Mesenchymal stem cell (in vitro differentiated cells and primary cell): ENCODE results near the gene KLHL25.

ENCODE experiments used
- DNase-seq: peaks from one replicate; pipeline ENCODE4 v3.0.0-alpha.2; 2013
- H2AFZ ChIP-seq: one replicate; pipeline ENCODE4 v1.6.1; 2013; ENCODE audit warnings: low read depth, mild to moderate bottlenecking, control low read depth, inconsistent platforms, low read length, moderate library complexity
- H2AK5ac ChIP-seq: 2 replicates; pipeline ENCODE4 v1.6.1; 2013; ENCODE audit warnings: low read length, moderate library complexity, mild to moderate bottlenecking, inconsistent platforms; ENCODE audit not compliant: severe bottlenecking
- H2BK120ac ChIP-seq: one replicate; pipeline ENCODE4 v1.6.1; 2013; ENCODE audit warnings: low read depth, mild to moderate bottlenecking, inconsistent platforms, low read length, moderate library complexity
- H2BK12ac ChIP-seq, 2 experiments: one replicate each; pipeline ENCODE4 v1.6.1; 2013; ENCODE audit warnings: inconsistent platforms in 2 of 2, low read length in 2 of 2, mild to moderate bottlenecking in 2 of 2, moderate library complexity in 2 of 2, control low read depth in 1 of 2
- H2BK15ac ChIP-seq: one replicate; pipeline ENCODE4 v1.6.1; 2013; ENCODE audit warnings: mild to moderate bottlenecking, low read depth, inconsistent platforms; ENCODE audit not compliant: poor library complexity, severe bottlenecking
- H2BK5ac ChIP-seq: 2 replicates; pipeline ENCODE4 v1.6.1; 2013; ENCODE audit warnings: low read depth, mild to moderate bottlenecking, low read length, control low read depth, inconsistent platforms; ENCODE audit not compliant: poor library complexity, severe bottlenecking
- H3K14ac ChIP-seq, 2 experiments: one replicate each; pipeline ENCODE4 v1.6.1; 2013; ENCODE audit warnings: inconsistent platforms in 2 of 2, low read length in 2 of 2, control low read depth in 1 of 2, mild to moderate bottlenecking in 1 of 2, moderate library complexity in 1 of 2
- H3K18ac ChIP-seq, 2 experiments: one replicate each; pipeline ENCODE4 v1.6.1; 2013; ENCODE audit warnings: inconsistent platforms in 2 of 2, low read length in 2 of 2, control low read depth in 1 of 2, low read depth in 1 of 2, mild to moderate bottlenecking in 1 of 2
- H3K23ac ChIP-seq, 2 experiments: one replicate each; pipeline ENCODE4 v1.6.1; 2013; ENCODE audit warnings: inconsistent platforms in 2 of 2, low read length in 2 of 2, mild to moderate bottlenecking in 2 of 2, moderate library complexity in 2 of 2, control low read depth in 1 of 2
- H3K27ac ChIP-seq: 2 replicates; pipeline ENCODE4 v1.5.1; 2013; ENCODE audit warnings: mild to moderate bottlenecking, moderate library complexity, low read length, control low read depth, inconsistent platforms; ENCODE audit not compliant: poor library complexity, severe bottlenecking
- H3K27me3 ChIP-seq, 2 experiments: 2 replicates each; pipeline versions ENCODE4 v1.6.1 to v1.7.0; 2013; ENCODE audit warnings: low read length in 2 of 2, mild to moderate bottlenecking in 2 of 2, moderate library complexity in 2 of 2, control low read depth in 1 of 2, inconsistent platforms in 1 of 2; ENCODE audit not compliant: control insufficient read depth in 1 of 2, insufficient read depth in 1 of 2
- H3K36me3 ChIP-seq, 2 experiments: 2 replicates each; pipeline versions ENCODE4 v1.6.1 to v1.7.0; 2013; ENCODE audit warnings: low read length in 2 of 2, control low read depth in 1 of 2, inconsistent platforms in 1 of 2, low read depth in 1 of 2, mild to moderate bottlenecking in 1 of 2; ENCODE audit not compliant: insufficient read depth in 2 of 2, control insufficient read depth in 1 of 2
- H3K4ac ChIP-seq, 2 experiments: one replicate each; pipeline ENCODE4 v1.6.1; 2013; ENCODE audit warnings: inconsistent platforms in 2 of 2, low read length in 2 of 2, mild to moderate bottlenecking in 2 of 2, moderate library complexity in 2 of 2, control low read depth in 1 of 2, low read depth in 1 of 2
- H3K4me1 ChIP-seq: 2 replicates; pipeline ENCODE4 v1.6.1; 2013; ENCODE audit warnings: low read depth, low read length, control low read depth; ENCODE audit not compliant: control insufficient read depth, insufficient read depth
- H3K4me2 ChIP-seq: 2 replicates; pipeline ENCODE4 v1.6.1; 2013; ENCODE audit warnings: low read length, mild to moderate bottlenecking, inconsistent platforms; ENCODE audit not compliant: poor library complexity, severe bottlenecking
- H3K4me3 ChIP-seq, 2 experiments: 2 replicates each; pipeline versions ENCODE4 v1.5.1 to v1.7.0; 2013; ENCODE audit warnings: low read length in 2 of 2, mild to moderate bottlenecking in 2 of 2, control low read depth in 1 of 2, low read depth in 1 of 2; ENCODE audit not compliant: insufficient read depth in 1 of 2
- H3K79me1 ChIP-seq: replicated peaks from 2 replicates; pipeline ENCODE4 v1.6.1; 2013; ENCODE audit warnings: mild to moderate bottlenecking, control low read depth, low read length, inconsistent platforms; ENCODE audit not compliant: poor library complexity, severe bottlenecking
- H3K9ac ChIP-seq: 2 replicates; pipeline ENCODE4 v1.7.0; 2013; ENCODE audit warnings: mild to moderate bottlenecking, low read length, moderate library complexity
- H3K9me3 ChIP-seq: 2 replicates; pipeline ENCODE4 v1.7.0; 2013; ENCODE audit warnings: mild to moderate bottlenecking, low read length; ENCODE audit not compliant: control insufficient read depth
- H4K8ac ChIP-seq: one replicate; pipeline ENCODE4 v1.6.1; 2013; ENCODE audit warnings: inconsistent platforms, mild to moderate bottlenecking, low read length, moderate library complexity
- H4K91ac ChIP-seq: one replicate; pipeline ENCODE4 v1.6.1; 2013; ENCODE audit warnings: mild to moderate bottlenecking, low read length, inconsistent platforms
- WGBS: methylation state at CpG from one replicate; pipeline ENCODE4 v1.1.7; 2013; ENCODE audit warnings: mixed read lengths; 5-methylcytosine and 5-hydroxymethylcytosine counted together

KLHL25 gene

DNA sequence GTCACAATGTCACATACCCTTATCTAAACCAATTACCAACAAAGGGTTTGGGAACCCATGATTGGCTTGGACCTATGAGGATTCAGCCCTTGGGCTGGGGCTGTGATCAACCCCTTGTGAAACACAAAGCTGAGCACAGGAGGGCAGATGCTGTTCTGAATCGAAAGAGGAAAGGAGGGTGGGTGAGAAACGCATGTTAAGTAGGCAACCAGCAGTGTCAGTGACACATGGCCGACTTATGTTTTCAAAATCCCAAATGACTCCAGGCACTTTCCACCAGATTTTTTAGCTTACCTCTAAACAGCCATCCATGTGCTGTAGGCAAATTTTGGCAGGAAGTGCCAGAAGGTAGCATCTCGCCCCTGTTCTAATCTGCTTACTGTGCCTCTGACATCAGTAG, 34.1 kb upstream of the KLHL25 start:
- Histone ChIP-seq H2AFZ (no peak overlapping the region), H3K4ac (no peak overlapping the region), H3K4me3 (no peak overlapping the region), H2AK5ac (no peak overlapping the region), H2BK120ac (no peak overlapping the region), H2BK12ac (no peak overlapping the region), H3K18ac (no peak overlapping the region), H3K27ac (no peak overlapping the region), H3K79me1 (no peaks in the 10 kb centered on the region), H3K4me1 (no peaks in the 10 kb centered on the region), H2BK15ac (no peak overlapping the region), H4K8ac (no peak overlapping the region), H4K91ac (no peak overlapping the region), H3K9me3 (no peaks in the 10 kb centered on the region), H3K14ac (no peak overlapping the region), H3K27me3 (peaks cover 23 to 28% of the 10 kb centered on the region in 2 experiments), H3K9ac (no peak overlapping the region), H2BK5ac (no peak overlapping the region), H3K23ac (no peak overlapping the region), H3K36me3 (no peaks in the 10 kb centered on the region), H3K4me2 (no peak overlapping the region)
- 69% methylated on average over 3 of the region's 4 CpGs for WGBS
- DNase-seq: no peak

DNA sequence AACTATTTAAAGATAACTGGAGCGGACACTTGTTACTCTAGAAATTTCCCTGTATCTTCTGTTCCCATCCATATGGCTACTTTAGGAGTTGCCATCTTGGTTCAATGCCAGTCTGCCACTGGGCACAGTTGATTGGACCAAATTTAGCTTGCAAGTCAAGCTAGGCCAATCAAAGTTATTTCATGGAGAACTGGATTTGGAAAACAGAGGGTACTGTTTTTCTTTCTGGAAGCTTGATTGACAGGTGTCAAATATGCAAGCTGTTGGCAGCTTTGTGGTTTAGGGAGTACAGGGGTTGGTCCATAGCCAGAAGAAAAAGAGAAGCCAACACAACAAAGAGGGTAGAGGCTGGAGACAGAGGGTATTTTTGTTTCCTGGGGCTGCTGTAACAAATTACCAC, 33.4 kb upstream of the KLHL25 start:
- Histone ChIP-seq H3K14ac (no peak overlapping the region), H4K8ac (no peak overlapping the region), H2BK5ac (no peak overlapping the region), H2BK120ac (no peak overlapping the region), H2BK15ac (no peak overlapping the region), H3K27me3 (peaks cover 20 to 24% of the 10 kb centered on the region in 2 experiments), H3K36me3 (no peaks in the 10 kb centered on the region), H2AK5ac (no peak overlapping the region), H3K27ac (no peak overlapping the region), H3K4me2 (no peak overlapping the region), H3K18ac (no peak overlapping the region), H2BK12ac (no peak overlapping the region), H3K23ac (no peak overlapping the region), H3K4me3 (no peak overlapping the region), H4K91ac (no peak overlapping the region), H3K4ac (no peak overlapping the region), H3K9me3 (no peaks in the 10 kb centered on the region), H2AFZ (no peak overlapping the region), H3K9ac (no peak overlapping the region), H3K79me1 (no peaks in the 10 kb centered on the region), H3K4me1 (no peaks in the 10 kb centered on the region)
- 100% methylated on average over 1 of the region's 1 CpG for WGBS
- DNase-seq: no peak

DNA sequence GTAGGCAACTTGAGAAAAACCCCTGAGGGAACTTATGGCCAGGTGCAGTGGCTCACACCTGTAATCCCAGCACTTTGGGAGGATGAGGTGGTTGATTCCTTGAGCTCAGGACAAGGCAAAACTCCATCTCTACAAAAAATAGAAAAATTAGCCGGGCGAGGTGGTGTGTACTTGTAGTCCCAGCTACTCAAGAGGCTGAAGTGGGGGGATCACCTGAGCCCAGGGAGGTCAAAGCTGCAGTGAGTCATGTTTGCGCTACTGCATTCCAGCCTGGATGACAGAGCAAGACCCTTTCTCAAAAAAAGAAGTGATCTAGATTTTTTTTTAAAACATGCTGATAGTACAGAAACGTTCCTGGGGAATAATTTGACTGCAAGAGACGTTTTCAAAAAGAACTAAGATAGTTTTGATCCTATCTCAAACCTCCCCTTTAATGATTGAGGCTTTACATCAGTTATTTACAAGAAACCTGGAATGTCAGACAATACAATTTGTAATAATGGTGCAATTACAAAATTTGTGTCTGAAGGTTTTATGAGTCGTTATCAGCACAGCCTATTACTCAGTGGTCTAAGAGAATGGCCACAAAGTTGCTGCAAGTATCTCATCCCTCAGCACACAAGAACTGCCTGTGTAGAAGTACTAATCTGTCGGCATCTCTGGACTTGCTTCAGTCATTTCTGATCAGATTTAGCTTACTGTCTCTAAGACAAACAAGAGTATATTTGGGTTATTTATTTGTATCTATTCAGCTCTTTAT, 32.2 kb upstream of the KLHL25 start:
- Histone ChIP-seq H2AFZ (no peak overlapping the region), H3K36me3 (no peaks in the 10 kb centered on the region), H3K4me3 (no peak overlapping the region), H3K27ac (no peak overlapping the region), H3K18ac (no peak overlapping the region), H2BK120ac (no peak overlapping the region), H2AK5ac (no peak overlapping the region), H3K4ac (no peak overlapping the region), H3K9me3 (no peaks in the 10 kb centered on the region), H3K27me3 (peaks cover 9 to 16% of the 10 kb centered on the region in 2 experiments), H3K4me1 (no peaks in the 10 kb centered on the region), H2BK5ac (no peak overlapping the region), H3K79me1 (no peaks in the 10 kb centered on the region), H3K23ac (no peak overlapping the region), H4K91ac (no peak overlapping the region), H3K4me2 (no peak overlapping the region), H2BK12ac (no peak overlapping the region), H3K9ac (no peak overlapping the region), H3K14ac (no peak overlapping the region), H2BK15ac (no peak overlapping the region), H4K8ac (no peak overlapping the region)
- no peak for DNase-seq
- WGBS: 81% methylated on average over 3 of the region's 7 CpGs

DNA sequence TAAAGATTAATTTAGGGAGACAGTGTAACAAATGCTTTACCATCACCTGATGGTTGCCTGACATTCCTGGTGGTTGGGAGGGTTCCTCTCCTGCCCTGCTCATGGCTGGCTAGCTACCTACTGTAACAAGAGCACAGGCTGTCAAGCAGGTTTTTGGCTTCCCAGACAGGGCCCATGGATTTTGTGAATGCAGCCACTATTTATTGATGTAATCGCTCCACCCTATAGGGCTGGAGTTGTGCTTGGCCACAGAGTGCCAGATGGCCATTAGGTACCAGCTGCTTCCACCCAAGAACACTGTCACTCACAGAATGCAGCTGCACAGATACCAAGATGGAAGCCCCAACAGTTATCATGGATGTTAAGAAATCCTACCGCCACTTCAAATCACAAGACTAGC, 31.0 kb upstream of the KLHL25 start:
- peaks cover 4 to 15% of the 10 kb centered on the region in 2 experiments for H3K27me3 ChIP-seq
- no peaks in the 10 kb centered on the region for H3K79me1 ChIP-seq
- no peak overlapping the region for H3K4ac ChIP-seq
- no peak overlapping the region for H3K4me2 ChIP-seq
- H3K9me3 ChIP-seq: no peaks in the 10 kb centered on the region
- no peak overlapping the region for H3K18ac ChIP-seq
- H4K8ac ChIP-seq: no peak overlapping the region
- no peak overlapping the region for H3K14ac ChIP-seq
- H3K36me3 ChIP-seq: no peaks in the 10 kb centered on the region
- H2BK120ac ChIP-seq: no peak overlapping the region
- no peak overlapping the region for H3K9ac ChIP-seq
- H2BK15ac ChIP-seq: no peak overlapping the region
- no peak overlapping the region for H2BK12ac ChIP-seq
- H2AFZ ChIP-seq: no peak overlapping the region
- 45% methylated on average over 2 of the region's 2 CpGs for WGBS
- no peak overlapping the region for H3K4me3 ChIP-seq
- H2BK5ac ChIP-seq: no peak overlapping the region
- H4K91ac ChIP-seq: no peak overlapping the region
- H3K4me1 ChIP-seq: no peaks in the 10 kb centered on the region
- H2AK5ac ChIP-seq: no peak overlapping the region
- no peak overlapping the region for H3K27ac ChIP-seq
- no peak overlapping the region for H3K23ac ChIP-seq
- no peak for DNase-seq
